Activated CD4-positive, alpha-beta T cell treated with anti-CD3 and anti-CD28 coated beads, Interleukin-2, amount 50 U/mL, for 4 hours (primary cell): ENCODE data around the gene RIMBP2.

ENCODE experiments used
- DNase-seq, 2 experiments: peaks; one replicate each; pipeline ENCODE4 v3.0.0-alpha.2; 2020

The RIMBP2 gene

GRCh38 chr12:130347588-130347987, 368.5 kb downstream of the RIMBP2 start:
- DNase-seq: no peak
